Dedifferentiated amniotic fluid mesenchymal stem cell (primary cell): ENCODE measurements around the gene MAD1L1.
A peak's percentile ranks its signal among the peaks of the same experiment; 100 is the strongest.
"Not testable (repeated sequence)": the region's sequence is repeated elsewhere in the genome, so short reads cannot be mapped to it uniquely, and the experiment has no call there.

ENCODE experiments used
- DNase-seq: peaks from one replicate; pipeline ENCODE4 v3.0.0-alpha.2; 2016; ENCODE audit errors: extremely low spot score

Gene MAD1L1

GRCh38 chr7:1930381-1931065 lies 302.2 kb downstream of the MAD1L1 start:
- no peak for DNase-seq

GRCh38 chr7:1929349-1929925 lies 303.3 kb downstream of the MAD1L1 start:
- DNase-seq = not testable (repeated sequence)

DNA sequence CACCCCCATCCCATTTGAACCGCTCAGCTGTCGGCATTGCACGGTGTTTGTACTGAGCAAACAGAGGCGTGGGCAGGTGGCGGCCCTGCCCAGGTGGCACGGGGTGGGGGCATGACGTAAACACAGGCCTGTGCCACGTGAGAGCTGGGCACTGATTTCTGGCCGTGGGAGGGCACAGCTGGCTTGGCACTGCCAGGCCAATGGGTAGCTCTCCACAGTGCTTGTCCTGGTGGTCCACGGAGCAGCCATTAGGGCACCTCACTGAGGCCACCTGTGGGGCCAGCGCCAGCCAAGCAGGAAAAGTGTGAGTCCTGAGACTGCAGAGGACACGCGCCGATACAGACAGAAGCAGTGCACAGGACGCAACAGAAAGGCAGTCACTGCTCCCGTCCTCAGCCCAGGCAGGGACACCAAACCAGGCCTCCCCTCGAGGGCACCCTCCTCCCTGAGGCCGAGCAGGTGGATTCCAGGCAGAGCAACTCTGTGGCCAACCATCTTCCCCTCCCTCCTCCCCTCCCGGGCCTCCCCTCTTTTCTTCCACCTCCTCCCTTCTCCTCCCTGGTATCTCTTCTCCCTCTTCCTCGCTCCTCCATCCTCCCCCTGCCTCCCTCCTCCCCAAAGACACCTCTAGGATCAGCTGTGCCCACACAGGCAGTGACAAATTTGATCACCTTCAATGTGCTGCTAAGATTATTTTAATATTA lies 303.9 kb downstream of the MAD1L1 start:
- DNase-seq = no peak

- DNase-seq = no peak
Measured at GRCh38 chr7:1927937-1928644, 304.7 kb downstream of the MAD1L1 start.

DNA sequence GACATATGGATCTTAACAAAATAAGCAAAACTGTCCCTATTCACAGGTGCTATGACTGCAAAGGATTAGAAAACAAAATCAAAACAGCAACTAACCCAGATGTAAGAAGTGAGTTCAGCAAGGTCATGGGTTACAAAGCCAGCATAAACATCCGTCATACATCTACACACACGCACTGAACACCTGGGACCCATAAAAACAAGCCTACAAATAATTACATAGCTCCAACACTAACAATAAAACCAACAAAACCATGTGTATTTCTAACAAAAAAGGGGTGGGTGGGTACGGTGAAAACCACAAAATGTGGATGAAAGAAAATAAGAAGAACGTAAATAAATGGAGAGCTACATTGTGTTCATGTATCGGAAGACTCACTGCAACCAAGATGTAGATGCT lies 305.8 kb downstream of the MAD1L1 start:
- DNase-seq = no peak

DNA sequence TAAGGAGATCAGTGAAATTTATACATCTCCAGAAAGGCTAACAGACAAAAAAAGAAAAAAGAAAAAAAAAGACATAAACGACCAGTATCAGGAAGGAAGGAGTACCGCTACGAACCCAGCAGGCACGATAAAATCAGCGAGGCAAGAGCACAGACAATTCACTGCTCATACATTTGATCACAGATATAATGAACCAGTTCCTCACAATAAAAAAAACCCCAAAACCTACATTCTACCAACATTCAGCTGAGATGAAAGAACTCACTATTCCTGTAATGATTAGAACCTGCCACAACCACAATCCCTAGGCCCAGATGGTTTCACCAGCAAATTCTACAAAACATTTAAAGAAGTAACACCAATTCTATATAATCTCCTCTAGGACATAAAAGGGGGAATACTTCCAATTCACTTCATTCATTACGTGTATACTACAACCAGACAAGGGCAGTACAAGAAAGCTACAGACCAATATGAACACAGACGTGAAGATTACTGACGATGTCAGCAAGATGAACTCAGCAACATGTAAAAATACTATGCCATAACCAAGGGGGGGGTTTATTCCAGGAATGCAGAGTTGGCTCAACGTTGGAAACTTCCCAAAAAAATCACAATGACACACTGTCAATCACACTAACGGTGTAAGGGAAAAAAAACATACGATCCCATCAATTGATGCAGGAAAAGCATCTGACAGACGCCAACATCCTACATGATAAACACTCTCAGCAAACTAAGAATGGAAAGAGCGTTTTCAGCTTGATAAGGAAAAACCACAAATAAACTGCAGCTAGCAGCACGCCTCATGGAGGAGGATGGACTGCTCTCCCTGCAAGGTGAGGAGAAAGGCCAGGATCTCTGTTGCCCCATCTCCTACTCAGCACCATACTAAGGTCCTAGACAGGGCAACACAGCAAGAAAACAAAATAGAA lies 306.5 kb downstream of the MAD1L1 start:
- no peak for DNase-seq

DNA sequence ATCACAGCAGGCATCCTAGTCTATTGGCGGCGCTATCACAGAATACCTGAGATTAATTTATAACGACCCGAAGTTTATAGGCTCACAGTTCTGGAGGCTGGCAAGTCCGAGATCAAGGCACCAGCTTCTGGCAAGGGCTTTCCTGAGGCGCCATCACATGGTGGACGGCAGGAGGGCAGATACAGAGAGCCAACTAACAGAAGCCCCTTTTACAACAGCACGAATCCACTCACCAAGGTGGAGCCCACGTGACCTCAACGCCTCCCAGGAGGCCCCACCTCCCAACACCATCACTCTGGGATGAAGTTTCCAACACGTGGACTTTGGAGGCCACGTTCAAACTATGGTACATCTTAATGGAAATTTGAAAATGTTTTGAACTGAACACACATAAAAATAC lies 307.4 kb downstream of the MAD1L1 start:
- DNase-seq = no peak

DNA sequence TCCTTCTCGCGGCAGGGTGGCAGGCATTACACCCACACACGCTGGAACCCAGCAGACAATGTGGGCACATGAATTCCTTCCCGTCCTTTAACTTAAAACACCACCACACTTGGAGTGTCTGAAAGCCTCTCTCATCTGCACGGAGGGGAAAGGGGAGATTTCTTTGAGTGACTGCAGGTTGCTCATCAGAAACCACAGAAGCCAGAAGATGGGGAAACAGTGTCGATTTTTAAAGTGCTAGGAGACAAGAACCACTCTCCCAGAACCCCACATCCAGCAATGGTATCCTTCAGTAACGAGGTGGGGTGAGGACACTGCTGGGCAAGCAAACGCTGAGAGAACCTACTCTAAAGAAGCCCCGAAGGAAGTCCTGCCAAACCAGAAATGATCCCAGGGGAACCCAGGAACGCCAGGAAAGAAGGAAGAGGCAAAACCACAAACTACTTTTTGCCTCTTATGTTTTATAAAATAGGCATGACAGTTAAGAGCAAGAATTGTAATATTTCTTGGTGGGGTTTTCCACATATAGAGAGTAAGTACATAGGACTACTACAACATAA lies 308.4 kb downstream of the MAD1L1 start:
- DNase-seq = peak; percentile 15

DNA sequence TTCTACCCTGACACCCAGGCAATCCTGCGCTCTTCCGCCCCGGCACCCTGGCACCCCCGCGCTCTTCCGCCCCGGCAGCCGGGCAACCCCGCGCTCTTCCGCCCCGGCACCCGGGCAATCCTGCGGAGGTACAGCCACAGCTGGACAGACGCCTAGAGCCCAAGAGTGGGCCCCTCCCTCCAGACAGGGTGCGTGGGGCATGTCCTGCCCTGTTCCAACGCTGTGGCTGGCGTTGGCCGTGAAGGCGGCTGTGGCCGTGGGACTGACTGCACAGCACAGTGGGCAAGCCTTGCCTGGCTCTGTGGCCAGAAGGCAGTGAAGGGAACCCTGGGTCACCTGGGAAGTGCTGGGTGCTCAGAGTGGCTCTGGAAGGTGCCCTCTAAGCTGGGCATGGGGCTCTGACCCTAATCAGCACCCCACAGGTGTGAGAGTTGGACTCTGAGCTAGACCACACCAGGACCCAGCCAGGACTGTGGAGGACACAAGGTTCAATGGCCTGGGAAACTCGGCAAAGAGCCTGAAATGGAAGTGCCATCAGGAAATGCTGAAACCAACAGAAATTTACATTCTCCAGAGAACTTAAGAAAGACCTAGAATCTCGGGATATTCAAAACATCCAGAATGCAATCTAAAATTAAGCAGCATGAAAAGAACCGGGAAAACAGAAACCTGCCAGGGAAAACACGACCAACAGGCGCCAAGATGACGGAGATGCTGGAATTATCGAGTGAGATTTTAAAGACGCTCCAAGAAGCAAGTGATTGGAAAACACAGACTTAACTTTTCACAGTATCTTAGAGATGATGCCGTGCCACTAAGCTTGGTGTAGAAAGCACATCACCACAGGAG lies 309.1 kb downstream of the MAD1L1 start:
- no peak for DNase-seq

DNA sequence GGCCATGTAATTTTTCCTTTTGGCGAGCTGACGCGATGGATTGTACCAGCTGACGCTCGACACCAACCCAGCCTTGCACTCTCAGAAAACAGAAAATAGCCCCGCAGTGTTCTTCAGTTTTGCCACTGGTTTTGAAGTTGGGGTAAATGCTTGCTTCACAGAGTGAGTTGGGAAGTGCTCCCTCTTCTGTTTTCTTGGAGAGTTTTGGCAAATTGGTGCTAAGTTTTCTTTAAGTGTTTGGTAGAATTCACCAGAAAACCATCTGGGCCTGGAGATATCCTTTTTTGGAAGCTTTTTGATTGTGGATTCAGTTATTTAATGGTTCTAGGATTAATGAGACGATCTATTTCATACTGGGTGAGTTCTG lies 309.9 kb downstream of the MAD1L1 start:
- no peak for DNase-seq

DNA sequence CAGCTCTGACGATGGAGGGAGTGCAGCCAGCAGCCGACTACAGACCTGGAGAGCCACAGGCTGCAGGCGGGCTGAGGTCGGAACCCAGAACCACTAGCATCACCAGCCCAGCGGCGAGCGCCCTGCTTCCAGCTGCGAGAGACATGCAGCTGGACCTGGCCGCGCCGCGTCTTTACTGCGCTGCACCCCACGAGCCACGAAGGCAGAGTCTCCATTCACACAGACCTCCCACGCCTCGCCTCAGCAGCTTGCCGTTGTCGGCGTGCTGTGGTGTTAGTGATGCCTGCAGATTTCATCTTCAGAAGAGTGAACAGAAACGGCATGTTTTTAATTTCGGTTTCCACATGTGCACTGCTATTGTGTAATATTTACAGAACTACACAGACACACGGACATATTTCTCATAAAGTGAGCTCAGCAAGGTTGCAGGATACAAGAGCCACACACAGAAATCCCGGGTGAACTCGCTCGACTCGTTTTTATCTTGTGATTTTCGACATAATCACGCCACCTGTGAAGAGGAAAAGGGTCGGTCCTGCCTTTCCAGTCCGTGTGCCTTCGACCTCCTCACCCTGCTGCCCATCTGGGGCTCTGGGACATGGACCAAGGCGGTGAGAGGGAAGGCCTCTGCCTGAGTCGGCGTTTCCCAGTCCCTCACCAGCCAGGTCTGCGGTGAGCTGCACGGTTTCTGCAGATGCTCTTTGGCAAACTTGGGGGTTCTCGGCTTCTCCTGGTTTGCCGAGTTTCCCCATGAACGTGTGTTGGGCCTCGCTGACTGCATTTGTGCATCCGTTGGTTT lies 310.5 kb downstream of the MAD1L1 start:
- no peak for DNase-seq

GRCh38 chr7:1920881-1921280 lies 311.9 kb downstream of the MAD1L1 start:
- no peak for DNase-seq

- no peak for DNase-seq
Measured at GRCh38 chr7:1920266-1920681, 312.5 kb downstream of the MAD1L1 start.

- DNase-seq = no peak
Measured at GRCh38 chr7:1919539-1920265, 313.0 kb downstream of the MAD1L1 start.

DNA sequence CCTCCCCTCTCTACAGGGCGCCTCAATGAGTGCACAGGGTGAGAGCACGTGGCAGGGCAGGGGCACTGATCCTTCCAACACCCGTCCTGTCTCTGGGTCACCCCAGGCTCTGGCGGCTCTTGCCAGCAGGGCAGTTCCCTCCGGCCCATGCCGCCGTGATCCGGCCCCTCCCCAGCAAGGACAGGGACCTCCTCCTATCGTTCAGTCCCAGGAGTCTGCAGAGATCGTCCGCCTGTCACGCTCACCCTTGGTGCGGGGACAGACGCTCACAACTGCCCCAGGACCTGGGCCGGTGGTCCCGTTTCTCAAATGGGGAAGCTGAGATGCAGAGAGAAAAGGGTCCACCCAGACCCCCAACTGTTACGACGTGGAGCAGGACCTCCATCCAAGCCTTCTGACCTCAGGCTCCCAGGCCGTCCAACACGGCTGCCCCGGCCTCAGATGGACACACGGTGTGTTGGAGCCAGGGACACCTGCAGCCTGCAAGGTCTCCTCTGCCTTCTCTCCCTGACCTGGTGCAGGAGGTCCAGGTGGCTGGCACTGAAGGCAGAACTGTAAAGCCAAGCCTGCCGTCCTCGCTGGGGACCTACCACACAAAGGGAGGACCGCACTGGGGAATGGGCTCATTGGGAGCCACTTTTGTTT lies 313.7 kb downstream of the MAD1L1 start:
- DNase-seq = no peak

- DNase-seq = no peak
Measured at GRCh38 chr7:1918063-1918645, 314.6 kb downstream of the MAD1L1 start.

- DNase-seq = no peak
Measured at GRCh38 chr7:1917221-1918062, 315.3 kb downstream of the MAD1L1 start.
